HG02981 (cell line): ENCODE results near the gene ELF3.
"Not testable (repeated sequence)": the region's sequence is repeated elsewhere in the genome, so short reads cannot be mapped to it uniquely, and the experiment has no call there.

Experiments used
- ATAC-seq: cut with Tn5 transposase; IDR thresholded peaks from one replicate; pipeline ENCODE4 v1.9.1; 2021; ENCODE audit warnings: mild to moderate bottlenecking, moderate library complexity; ENCODE audit not compliant: unreplicated experiment

The ELF3 gene

GRCh38 chr1:202064889-202065312 is 54.5 kb downstream of the ELF3 start:
- not testable (repeated sequence) for ATAC-seq
